ENCODE measurements around the gene SLC4A3.
"Not testable (repeated sequence)": the region's sequence is repeated elsewhere in the genome, so short reads cannot be mapped to it uniquely, and the experiment has no call there.

The SLC4A3 gene

DNA sequence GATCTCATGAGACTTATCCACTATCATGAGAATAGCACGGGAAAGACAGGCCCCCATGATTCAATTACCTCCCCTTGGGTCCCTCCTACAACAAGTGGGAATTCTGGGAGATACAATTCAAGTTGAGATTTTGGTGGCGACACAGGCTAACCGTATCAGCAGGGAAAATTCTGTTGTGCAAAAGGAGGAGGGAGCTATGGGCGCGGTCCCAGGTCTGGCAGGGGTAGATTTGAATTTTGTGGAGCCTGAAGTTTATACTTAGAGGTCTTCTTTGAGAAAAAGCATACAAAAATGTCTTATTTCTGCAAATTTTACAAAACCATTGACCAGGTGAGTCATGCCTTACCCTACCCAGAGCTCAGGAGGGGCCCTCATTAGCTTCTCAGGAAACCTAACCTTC is 36.6 kb downstream of the SLC4A3 start:
- no peaks in the 10 kb centered on the region for H3K9me3 Mint-ChIP-seq
- no peak overlapping the region for H3K4me3 Mint-ChIP-seq
- no peaks in the 10 kb centered on the region for H3K4me1 Mint-ChIP-seq (ENCODE audit: low read depth)
- peaks cover 11% of the 10 kb centered on the region for H3K27me3 Mint-ChIP-seq
- H3K36me3 Mint-ChIP-seq (ENCODE audit: low read depth), result no peaks in the 10 kb centered on the region
- no peak overlapping the region for H3K27ac Mint-ChIP-seq

DNA sequence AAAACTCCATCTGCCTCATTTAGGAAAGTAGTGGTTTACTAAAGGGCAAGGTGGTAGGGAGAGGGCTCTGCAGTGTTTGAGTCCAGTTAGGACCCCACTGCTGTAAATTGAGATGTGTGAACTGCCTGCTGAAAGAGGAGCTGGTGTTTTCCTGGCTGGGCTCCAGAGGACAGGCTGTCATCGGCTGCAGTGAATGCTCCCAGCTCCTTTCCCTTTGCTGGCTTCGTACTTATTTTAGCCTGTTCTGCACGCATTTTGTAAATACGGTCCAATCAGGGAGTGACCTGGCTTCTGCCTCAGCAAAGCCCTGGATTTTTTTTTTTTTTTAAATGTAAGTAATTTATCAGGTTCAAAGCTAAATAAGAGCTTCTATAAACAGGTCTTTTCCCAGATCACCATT is 37.5 kb downstream of the SLC4A3 start:
- H3K27me3 Mint-ChIP-seq, result peaks cover 5% of the 10 kb centered on the region
- H3K27ac Mint-ChIP-seq, result no peak overlapping the region
- no peak overlapping the region for H3K4me3 Mint-ChIP-seq
- no peaks in the 10 kb centered on the region for H3K9me3 Mint-ChIP-seq
- H3K36me3 Mint-ChIP-seq (ENCODE audit: low read depth), result no peaks in the 10 kb centered on the region
- H3K4me1 Mint-ChIP-seq (ENCODE audit: low read depth), result no peaks in the 10 kb centered on the region

DNA sequence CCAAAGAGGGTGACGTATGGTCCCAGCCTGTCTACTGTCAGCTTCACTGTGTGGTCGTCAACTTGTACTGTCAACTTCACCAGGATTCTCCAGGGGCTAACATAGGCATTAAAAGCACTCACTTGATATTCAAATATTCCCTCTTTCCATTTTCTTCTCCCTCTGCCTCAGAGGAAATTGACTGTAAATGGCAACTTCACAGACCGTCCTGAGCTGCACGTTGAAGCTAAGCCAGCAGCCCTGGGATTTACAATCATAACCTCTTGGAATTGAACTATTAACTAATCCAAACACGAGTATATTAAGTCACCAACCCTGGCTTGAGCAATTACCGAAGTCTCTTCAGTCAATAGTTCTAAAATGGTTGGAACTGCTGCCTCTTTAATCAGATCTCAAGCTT is 38.5 kb downstream of the SLC4A3 start:
- Mint-ChIP-seq H3K4me3 (no peak overlapping the region), H3K27ac (no peak overlapping the region), H3K27me3 (peaks cover 5% of the 10 kb centered on the region), H3K36me3 (ENCODE audit: low read depth) (no peaks in the 10 kb centered on the region), H3K9me3 (no peaks in the 10 kb centered on the region), H3K4me1 (ENCODE audit: low read depth) (no peaks in the 10 kb centered on the region)

DNA sequence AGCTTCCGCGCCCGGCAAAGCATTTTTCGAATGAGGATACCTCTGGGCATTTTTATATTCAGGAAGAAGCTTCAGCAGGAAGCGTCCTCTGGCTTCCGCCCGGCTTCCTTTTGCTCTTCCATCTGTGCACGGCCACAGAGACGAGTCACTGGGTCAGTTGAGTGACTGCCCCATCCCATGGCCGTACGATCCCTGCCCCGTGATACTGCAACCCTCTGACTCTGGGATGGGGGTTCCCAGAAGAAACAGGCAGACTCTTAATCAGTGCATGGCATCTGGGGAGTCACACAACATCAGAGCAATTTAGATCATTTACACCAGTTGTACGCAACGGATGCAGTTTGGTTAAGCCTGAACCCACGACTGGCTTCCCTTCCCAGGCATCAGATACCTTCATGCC is 40.9 kb downstream of the SLC4A3 start:
- Mint-ChIP-seq H3K27me3 (peaks cover 9% of the 10 kb centered on the region), H3K9me3 (no peaks in the 10 kb centered on the region), H3K4me1 (ENCODE audit: low read depth) (no peaks in the 10 kb centered on the region), H3K4me3 (no peak overlapping the region), H3K27ac (no peak overlapping the region), H3K36me3 (ENCODE audit: low read depth) (no peaks in the 10 kb centered on the region)

DNA sequence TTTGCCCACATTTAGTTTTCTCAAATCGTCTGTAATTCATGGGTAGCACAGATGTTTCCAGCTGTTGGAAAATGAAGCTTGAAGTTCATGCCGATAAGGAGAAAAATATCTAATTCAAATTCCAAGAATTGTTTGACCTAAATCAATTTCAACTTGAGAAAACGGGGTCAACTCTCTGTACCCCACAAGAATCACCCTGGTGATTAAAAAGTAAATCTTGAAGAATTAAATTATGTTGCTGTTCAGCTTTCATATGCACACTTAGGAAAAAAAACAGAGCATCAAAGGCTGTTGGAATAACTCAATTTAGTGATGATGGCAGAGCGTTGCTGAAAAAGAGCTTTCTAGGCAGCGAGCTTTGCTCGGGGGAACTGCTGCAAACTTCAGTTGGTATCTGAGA is 43.0 kb downstream of the SLC4A3 start:
- Mint-ChIP-seq H3K4me3 (no peak overlapping the region), H3K27me3 (peaks cover 21% of the 10 kb centered on the region), H3K4me1 (ENCODE audit: low read depth) (no peaks in the 10 kb centered on the region), H3K27ac (no peak overlapping the region), H3K9me3 (no peaks in the 10 kb centered on the region), H3K36me3 (ENCODE audit: low read depth) (no peaks in the 10 kb centered on the region)

DNA sequence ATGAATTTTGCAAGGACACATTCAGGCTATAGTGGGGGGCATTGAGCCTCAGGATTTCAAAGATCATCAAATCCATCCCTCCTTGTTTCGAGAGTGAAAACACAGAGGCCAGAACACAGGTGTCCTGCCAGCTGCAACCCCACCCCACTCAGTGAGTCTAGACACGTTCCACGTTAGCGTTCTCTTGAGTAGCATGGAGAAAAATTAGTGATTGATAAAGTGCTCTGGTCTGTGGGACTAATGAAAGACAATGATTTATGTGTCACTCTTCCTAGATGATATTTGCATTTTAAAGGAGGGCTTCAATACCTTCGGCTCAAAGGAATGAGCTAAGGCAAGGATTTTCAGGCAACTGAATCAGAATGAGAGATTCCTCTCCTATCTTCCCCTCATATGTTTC is 43.8 kb downstream of the SLC4A3 start:
- Mint-ChIP-seq H3K4me3 (no peak overlapping the region), H3K9me3 (no peaks in the 10 kb centered on the region), H3K27me3 (peaks cover 26% of the 10 kb centered on the region), H3K36me3 (ENCODE audit: low read depth) (no peaks in the 10 kb centered on the region), H3K4me1 (ENCODE audit: low read depth) (no peaks in the 10 kb centered on the region), H3K27ac (no peak overlapping the region)

DNA sequence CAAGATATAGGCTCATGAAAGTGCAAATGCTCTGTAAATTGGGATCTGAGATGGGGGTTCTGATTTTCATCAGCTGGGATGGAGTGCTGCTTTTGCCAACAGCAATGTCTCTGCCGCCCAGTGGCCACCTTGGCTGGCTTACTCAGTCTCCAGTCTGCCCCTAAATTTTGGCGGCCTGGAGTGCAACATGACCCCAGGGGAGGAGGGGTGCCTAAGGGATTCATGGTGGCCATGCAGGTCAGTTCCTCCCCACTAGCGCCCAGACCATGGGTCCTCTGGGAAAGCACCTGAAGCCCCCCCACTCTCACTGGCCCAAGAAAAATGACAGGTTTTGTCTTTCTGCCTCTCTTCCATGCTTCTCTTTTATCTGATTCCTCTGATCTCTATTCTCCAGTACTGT is 45.0 kb downstream of the SLC4A3 start:
- peaks cover 31% of the 10 kb centered on the region for H3K27me3 Mint-ChIP-seq
- no peaks in the 10 kb centered on the region for H3K4me1 Mint-ChIP-seq (ENCODE audit: low read depth)
- H3K27ac Mint-ChIP-seq, result no peak overlapping the region
- H3K9me3 Mint-ChIP-seq, result no peaks in the 10 kb centered on the region
- no peak overlapping the region for H3K4me3 Mint-ChIP-seq
- H3K36me3 Mint-ChIP-seq (ENCODE audit: low read depth), result no peaks in the 10 kb centered on the region

DNA sequence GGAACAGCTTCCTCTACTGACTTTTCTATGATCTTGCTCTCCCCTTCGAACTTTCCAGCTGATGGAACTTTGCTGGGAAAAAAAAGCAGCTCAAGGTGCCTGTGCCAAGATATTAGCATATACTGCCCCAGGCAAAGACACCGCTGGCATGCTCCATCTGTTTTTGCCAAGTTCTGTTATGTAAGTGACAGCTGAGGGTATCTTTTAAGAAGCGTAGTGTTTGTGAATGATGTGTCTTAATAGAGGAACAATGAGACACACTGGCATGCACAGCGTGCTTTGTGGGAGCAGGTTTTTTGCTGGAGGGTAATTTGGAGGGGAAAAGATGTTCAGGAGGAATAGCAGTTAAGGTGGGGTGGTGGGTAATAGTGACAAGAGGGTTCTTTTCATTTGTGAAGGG is 47.8 kb downstream of the SLC4A3 start:
- Mint-ChIP-seq H3K4me1 (ENCODE audit: low read depth) (no peaks in the 10 kb centered on the region), H3K27me3 (peaks cover 31% of the 10 kb centered on the region), H3K9me3 (no peaks in the 10 kb centered on the region), H3K27ac (no peak overlapping the region), H3K36me3 (ENCODE audit: low read depth) (no peaks in the 10 kb centered on the region), H3K4me3 (no peak overlapping the region)

DNA sequence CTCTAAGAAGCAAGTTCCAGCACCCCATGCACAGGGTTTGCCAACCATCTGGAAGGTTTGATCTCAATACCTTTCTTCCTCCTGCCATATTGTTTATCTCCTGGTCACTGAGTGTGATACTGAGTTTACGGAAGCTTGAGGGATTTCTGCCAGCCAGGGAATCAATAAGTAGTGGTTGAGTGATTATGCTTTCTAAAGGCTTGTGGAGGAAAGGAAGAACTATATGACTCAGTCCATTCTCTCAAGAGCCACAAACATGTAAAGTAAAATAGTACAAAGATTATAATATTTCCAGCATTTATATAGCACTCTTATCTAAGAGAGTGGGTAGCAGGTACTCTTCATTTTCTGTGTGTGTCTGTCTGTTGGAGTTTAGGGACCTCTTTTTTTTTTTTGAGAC is 49.2 kb downstream of the SLC4A3 start:
- H3K36me3 Mint-ChIP-seq (ENCODE audit: low read depth), result no peaks in the 10 kb centered on the region
- no peak overlapping the region for H3K27ac Mint-ChIP-seq
- no peaks in the 10 kb centered on the region for H3K4me1 Mint-ChIP-seq (ENCODE audit: low read depth)
- H3K4me3 Mint-ChIP-seq, result no peak overlapping the region
- H3K27me3 Mint-ChIP-seq, result peaks cover 31% of the 10 kb centered on the region
- no peaks in the 10 kb centered on the region for H3K9me3 Mint-ChIP-seq

DNA sequence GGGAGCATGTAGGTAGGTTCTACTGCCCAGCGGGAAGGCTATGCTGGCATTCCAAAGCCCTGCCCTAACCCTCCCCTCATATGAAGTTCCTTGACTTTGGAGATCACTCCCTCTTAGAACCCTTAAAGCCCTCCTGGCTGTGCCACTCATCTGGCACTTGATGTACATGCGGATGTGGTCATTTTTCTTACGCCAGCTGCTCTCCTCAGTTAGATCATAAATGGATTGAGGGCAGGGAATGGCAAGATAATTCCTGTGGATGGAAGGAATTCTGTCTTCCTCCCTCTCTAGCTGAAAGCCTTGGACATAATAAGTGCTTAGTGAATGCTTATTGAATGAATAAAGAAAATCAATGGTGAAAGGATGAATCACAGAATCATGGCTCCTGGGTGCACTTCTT is 51.6 kb downstream of the SLC4A3 start:
- no peaks in the 10 kb centered on the region for H3K9me3 Mint-ChIP-seq
- H3K4me3 Mint-ChIP-seq, result no peak overlapping the region
- no peaks in the 10 kb centered on the region for H3K36me3 Mint-ChIP-seq (ENCODE audit: low read depth)
- H3K27me3 Mint-ChIP-seq, result peaks cover 20% of the 10 kb centered on the region
- H3K4me1 Mint-ChIP-seq (ENCODE audit: low read depth), result no peaks in the 10 kb centered on the region
- H3K27ac Mint-ChIP-seq, result no peak overlapping the region

DNA sequence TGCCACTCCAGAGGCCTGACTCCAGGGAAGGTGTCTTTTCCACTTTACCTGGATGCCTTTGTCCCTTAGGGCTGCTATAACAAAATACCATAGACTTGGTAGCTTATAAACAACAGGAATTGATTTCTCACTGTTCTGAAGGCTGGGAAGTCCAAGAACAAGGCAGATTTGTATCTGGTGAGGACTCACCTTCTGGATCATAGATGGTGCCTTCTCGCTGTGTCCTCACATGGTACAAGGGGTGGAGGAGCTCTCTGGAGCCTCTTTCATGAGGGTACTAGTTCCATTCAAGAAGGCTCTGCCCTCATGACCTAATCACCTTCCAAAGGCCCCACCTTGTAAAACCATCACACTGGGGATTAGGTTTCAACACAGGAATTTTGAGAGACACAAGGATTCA is 52.1 kb downstream of the SLC4A3 start:
- peaks cover 21% of the 10 kb centered on the region for H3K27me3 Mint-ChIP-seq
- H3K36me3 Mint-ChIP-seq (ENCODE audit: low read depth), result no peaks in the 10 kb centered on the region
- H3K27ac Mint-ChIP-seq, result no peak overlapping the region
- H3K4me3 Mint-ChIP-seq, result no peak overlapping the region
- no peaks in the 10 kb centered on the region for H3K9me3 Mint-ChIP-seq
- peaks cover under 1% of the 10 kb centered on the region for H3K4me1 Mint-ChIP-seq (ENCODE audit: low read depth)

DNA sequence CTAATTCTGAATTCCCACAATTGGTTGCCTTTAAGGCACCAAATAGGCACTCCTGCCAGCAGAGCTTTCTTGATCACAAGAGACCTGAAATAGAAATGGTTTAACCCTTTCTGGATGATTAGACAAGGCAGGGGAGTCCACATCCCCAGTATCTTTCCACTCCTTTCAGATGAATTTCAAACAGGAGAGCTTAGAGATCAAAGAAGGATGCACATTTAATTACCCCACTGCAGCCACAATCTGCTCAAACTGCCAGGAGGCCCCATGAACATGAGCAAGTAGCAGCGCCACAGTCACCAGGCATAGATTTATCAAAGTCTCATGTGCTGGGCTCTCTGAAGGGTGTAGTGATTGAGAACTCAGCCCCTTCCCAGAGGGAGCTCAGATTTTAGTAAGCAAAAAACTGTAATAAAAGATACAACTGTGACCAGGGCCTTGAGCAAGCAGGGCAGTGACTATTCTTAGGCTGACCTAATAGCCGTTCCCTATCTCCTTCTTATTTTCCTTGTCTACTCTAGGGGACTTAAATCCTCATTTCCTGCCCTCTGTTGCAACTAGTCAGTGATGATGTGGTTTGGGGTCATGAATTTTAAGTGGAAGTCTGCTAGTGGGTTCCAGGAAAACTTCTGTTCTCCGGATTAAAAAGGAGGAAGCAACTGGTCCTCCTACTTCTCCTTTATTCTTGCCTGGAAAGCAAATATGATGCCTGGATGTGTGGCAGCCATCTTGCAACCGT is 53.7 kb downstream of the SLC4A3 start:
- Mint-ChIP-seq H3K4me3 (no peak overlapping the region), H3K36me3 (ENCODE audit: low read depth) (no peaks in the 10 kb centered on the region), H3K4me1 (ENCODE audit: low read depth) (peaks cover 6% of the 10 kb centered on the region), H3K27me3 (peaks cover 15% of the 10 kb centered on the region), H3K27ac (no peak overlapping the region), H3K9me3 (no peaks in the 10 kb centered on the region)

DNA sequence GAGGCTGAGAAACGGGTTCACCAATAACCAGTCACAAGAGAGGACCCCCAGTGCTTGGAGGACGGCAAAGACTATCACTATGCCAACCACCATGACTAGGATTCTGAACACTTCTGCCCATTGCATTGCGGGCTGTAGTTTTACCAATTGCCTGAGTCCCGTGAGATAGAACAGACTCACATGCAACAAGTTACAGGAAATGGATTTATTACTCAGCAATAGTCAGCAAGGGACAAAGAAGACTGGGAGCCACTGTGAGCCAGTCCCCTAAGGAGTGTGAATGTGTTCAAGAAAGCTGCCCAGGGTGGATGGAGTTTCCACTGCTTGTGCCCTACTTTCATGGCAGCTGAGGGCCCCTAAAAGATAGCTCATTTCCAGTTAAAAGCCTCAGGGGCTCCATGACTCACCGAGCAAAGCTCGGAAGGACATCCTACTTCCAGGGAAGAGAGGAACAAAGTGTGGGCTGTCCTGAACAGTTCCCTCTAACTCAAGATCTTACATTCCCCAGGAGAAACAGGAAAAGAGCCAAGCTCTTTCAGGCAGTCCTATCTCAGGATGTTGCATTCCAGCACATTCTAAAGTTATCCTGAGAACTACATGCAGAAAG is 54.4 kb downstream of the SLC4A3 start:
- H3K27me3 Mint-ChIP-seq, result peaks cover 14% of the 10 kb centered on the region
- H3K27ac Mint-ChIP-seq, result no peak overlapping the region
- no peaks in the 10 kb centered on the region for H3K9me3 Mint-ChIP-seq
- peaks cover 6% of the 10 kb centered on the region for H3K4me1 Mint-ChIP-seq (ENCODE audit: low read depth)
- no peak overlapping the region for H3K4me3 Mint-ChIP-seq
- H3K36me3 Mint-ChIP-seq (ENCODE audit: low read depth), result no peaks in the 10 kb centered on the region

DNA sequence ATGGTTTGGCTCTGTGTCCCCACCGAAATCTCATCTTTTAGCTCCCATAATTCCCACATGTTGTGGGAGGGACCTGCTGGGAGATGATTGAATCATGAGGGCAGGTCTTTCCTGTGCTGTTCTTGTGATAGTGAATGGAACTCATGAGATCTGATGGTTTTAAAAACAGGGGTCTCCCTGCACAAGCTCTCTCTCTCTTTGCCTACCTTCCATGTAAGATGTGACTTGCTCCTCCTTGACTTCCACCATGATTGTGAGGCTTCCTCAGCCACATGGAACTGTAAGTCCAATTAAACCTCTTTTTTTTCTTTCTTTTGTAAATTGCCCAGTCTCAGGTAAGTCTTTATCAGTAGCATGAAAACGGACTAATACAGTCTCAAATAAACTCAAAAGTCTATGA is 56.0 kb downstream of the SLC4A3 start:
- peaks cover 20% of the 10 kb centered on the region for H3K27me3 Mint-ChIP-seq
- H3K36me3 Mint-ChIP-seq (ENCODE audit: low read depth); H3K27ac Mint-ChIP-seq; H3K4me3 Mint-ChIP-seq; H3K9me3 Mint-ChIP-seq; H3K4me1 Mint-ChIP-seq (ENCODE audit: low read depth): not testable (repeated sequence)

DNA sequence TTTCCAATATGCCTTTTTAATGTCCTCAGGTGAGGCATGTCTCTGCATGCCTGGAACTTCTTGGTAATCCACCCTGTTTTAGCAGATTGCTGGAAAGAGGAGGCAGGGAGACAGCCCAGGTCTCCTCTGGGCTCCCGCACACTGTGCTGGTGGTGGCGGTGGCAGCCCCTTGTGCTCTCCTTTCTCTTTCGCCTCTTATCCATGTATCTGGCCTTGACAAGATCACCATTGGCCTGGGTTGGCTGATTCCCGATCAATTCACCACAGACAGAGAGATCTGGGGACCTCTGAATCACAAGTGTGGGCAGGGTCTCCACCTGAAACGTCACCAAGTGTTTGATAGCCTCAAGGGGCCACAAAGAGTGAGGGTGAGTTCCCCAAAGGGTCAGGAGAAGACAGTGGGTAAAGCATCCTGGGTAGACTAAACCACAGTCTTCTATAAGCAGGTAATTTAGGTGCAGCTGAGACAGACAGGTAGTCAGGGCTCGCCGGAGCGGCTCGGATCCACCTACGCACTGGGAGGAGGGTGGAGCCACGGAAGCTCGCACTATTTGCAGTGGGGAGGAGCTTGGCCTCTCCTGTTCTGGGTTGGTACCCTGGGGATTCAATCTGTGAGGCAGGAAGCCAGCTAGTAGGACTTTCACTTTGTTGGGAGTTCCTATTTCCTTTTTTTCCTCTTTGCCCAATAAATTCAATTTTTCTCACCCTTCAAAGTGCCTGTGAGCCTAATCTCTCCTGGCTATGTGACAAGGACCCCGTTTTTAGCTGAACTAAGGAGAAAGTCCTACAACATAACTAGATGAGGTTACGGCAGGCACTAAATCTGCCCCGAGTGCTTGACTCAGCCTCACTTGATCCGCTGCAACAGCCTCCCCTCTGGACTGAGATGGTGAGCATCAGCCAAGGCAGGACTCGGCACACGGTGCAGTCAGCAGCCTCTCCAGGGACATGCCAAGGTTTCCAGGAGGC is 57.6 kb downstream of the SLC4A3 start:
- Mint-ChIP-seq H3K27me3 (peaks cover 20% of the 10 kb centered on the region), H3K36me3 (ENCODE audit: low read depth) (no peaks in the 10 kb centered on the region), H3K9me3 (no peaks in the 10 kb centered on the region), H3K27ac (peak overlapping the region; percentile 42), H3K4me1 (ENCODE audit: low read depth) (peaks cover 6% of the 10 kb centered on the region), H3K4me3 (peak overlapping the region; percentile 81)

Measured in stimulated activated naive CD8-positive, alpha-beta T cell treated with anti-CD3 and anti-CD28 coated beads, Interleukin-15, Interleukin-2, amounts not matched to agents 100 ng/mL and 50 ng/mL, for 24 hours (primary cell).